CD4-positive, alpha-beta memory T cell (primary cell): ENCODE measurements around the gene CNNM1. TPM values are rescaled to one million over a fixed set of nuclear protein-coding genes. Genes with fewer than 3 reads are reported as not detected.

Source experiments
- CTCF ChIA-PET: fragments of 350-600 bp; sonication (Branson Sonifier 250); formaldehyde crosslinking; loops from one replicate; lab custom pipeline; 2021; ENCODE audit warnings: inconsistent platforms; ENCODE audit not compliant: partially characterized antibody; lab: Charles Lee
- POLR2A ChIA-PET: fragments of 350-600 bp; sonication (Branson Sonifier 250); formaldehyde crosslinking; loops from one replicate; lab custom pipeline; 2021; ENCODE audit not compliant: partially characterized antibody; lab: Charles Lee
- DNase-seq, 5 donors: peaks; one replicate each; pipeline versions ENCODE4 v3.0.0 to v3.0.0-alpha.2; 2020 to 2022; ENCODE audit warnings: mixed read lengths in 1 of 5
- H3K27ac ChIP-seq: one replicate; pipeline ENCODE4 v1.7.0; 2013; ENCODE audit warnings: low read depth, low read length
- H3K27me3 ChIP-seq: 2 replicates; pipeline ENCODE4 v1.7.0; 2013; ENCODE audit warnings: mild to moderate bottlenecking, low read length, moderate library complexity; ENCODE audit not compliant: insufficient read depth
- H3K36me3 ChIP-seq: 2 replicates; pipeline ENCODE4 v1.7.0; 2013; ENCODE audit warnings: mild to moderate bottlenecking, low read length, moderate library complexity; ENCODE audit not compliant: insufficient read depth
- H3K4me1 ChIP-seq: 2 replicates; pipeline ENCODE4 v1.7.0; 2013; ENCODE audit warnings: mild to moderate bottlenecking, low read length, moderate library complexity; ENCODE audit not compliant: insufficient read depth
- H3K4me3 ChIP-seq, 2 donors: one replicate each; pipeline ENCODE4 v1.7.0; 2013; ENCODE audit warnings: low read length in 2 of 2, mild to moderate bottlenecking in 1 of 2
- H3K9me3 ChIP-seq, 2 donors: one replicate each; pipeline ENCODE4 v1.7.0; 2013; ENCODE audit warnings: low read length in 2 of 2, control low read depth in 1 of 2; ENCODE audit not compliant: control insufficient read depth in 1 of 2
- H3K27ac Mint-ChIP-seq, 7 donors: one replicate each; pipeline ENCODE4 v1.8.0; 2020 to 2021; ENCODE audit warnings: mixed read lengths in 7 of 7, mild to moderate bottlenecking in 6 of 7, inconsistent platforms in 3 of 7, moderate library complexity in 3 of 7
- H3K27me3 Mint-ChIP-seq, 2 donors: one replicate each; pipeline ENCODE4 v1.8.0; 2020 to 2021; ENCODE audit warnings: mixed read lengths in 2 of 2
- H3K36me3 Mint-ChIP-seq, 2 donors: one replicate each; pipeline ENCODE4 v1.8.0; 2020 to 2021; ENCODE audit warnings: mixed read lengths in 2 of 2, inconsistent platforms in 1 of 2, mild to moderate bottlenecking in 1 of 2
- H3K4me1 Mint-ChIP-seq, 4 donors: one replicate each; pipeline ENCODE4 v1.8.0; 2020 to 2021; ENCODE audit warnings: mixed read lengths in 4 of 4, mild to moderate bottlenecking in 1 of 4
- H3K4me3 Mint-ChIP-seq, 8 donors: one replicate each; pipeline ENCODE4 v1.8.0; 2020 to 2021; ENCODE audit warnings: mixed read lengths in 8 of 8, mild to moderate bottlenecking in 7 of 8, moderate library complexity in 6 of 8, inconsistent platforms in 3 of 8
- H3K9me3 Mint-ChIP-seq, 8 donors: one replicate each; pipeline ENCODE4 v1.8.0; 2020 to 2021; ENCODE audit warnings: mixed read lengths in 8 of 8, mild to moderate bottlenecking in 5 of 8, inconsistent platforms in 3 of 8, moderate library complexity in 1 of 8
- intact Hi-C: fragments of 100-400 bp; cut with micrococcal nuclease; formaldehyde crosslinking; loops from one replicate; pipeline ENCODE4 v1.15.1; 2023
- polyA plus RNA-seq, 2 donors: library from polyadenylated mRNA; unstranded; fragments of 300-500 nt; fragmentation: Illumina TruSeq; gene quantifications; one replicate each; pipeline ENCODE4 v1.2.3, GENCODE V29; 2021
- total RNA-seq, 2 experiments: library from RNA; stranded (reverse); gene quantifications; one replicate each; pipeline ENCODE4 v1.2.3, GENCODE V29; 2021

CNNM1 gene
- total and polyA plus RNA-seq, 4 experiments from 2014 or later = 0.03 to 0.75 (median 0.47) TPM; not detected in 1

- POLR2A ChIA-PET = no interaction called here
These were observed 81.0 kb downstream of the CNNM1 start for GRCh38 chr10:99410146-99410545.

GRCh38 chr10:99410876-99411275, 81.7 kb downstream of the CNNM1 start:
- H3K36me3 Mint-ChIP-seq = peaks cover 33 to 45% of the 10 kb centered on the region in 2 donors

More at GRCh38 chr10:99410146-99410545, 81.0 kb downstream of the CNNM1 start:
- H3K9me3 Mint-ChIP-seq = peaks cover 0 to 2% (median 0%) of the 10 kb centered on the region in 8 donors
- no peaks in the 10 kb centered on the region for H3K27me3 Mint-ChIP-seq
- DNase-seq = no peak
- H3K4me1 ChIP-seq = no peaks in the 10 kb centered on the region
- no peak overlapping the region for H3K4me3 ChIP-seq
- no peaks in the 10 kb centered on the region for H3K27me3 ChIP-seq
- no peak overlapping the region for H3K4me3 Mint-ChIP-seq
- CTCF ChIA-PET = interaction anchor here (1.6 to 2.5 kb wide), 3 partner anchors 18 to 202 kb away, joined by 3 to 8 read pairs (median 6); no protein-coding TSS in a partner anchor
- intact Hi-C loops = no loop called here
- H3K9me3 ChIP-seq = no peaks in the 10 kb centered on the region
- peaks cover 19% of the 10 kb centered on the region for H3K36me3 ChIP-seq
- H3K4me1 Mint-ChIP-seq = peaks cover 1 to 7% (median 5%) of the 10 kb centered on the region in 4 donors
- H3K36me3 Mint-ChIP-seq = peaks cover 38 to 45% of the 10 kb centered on the region in 2 donors
- no peak overlapping the region for H3K27ac ChIP-seq
- no peak overlapping the region for H3K27ac Mint-ChIP-seq

GRCh38 chr10:99411546-99411945, 82.4 kb downstream of the CNNM1 start:
- intact Hi-C loops = no loop called here
- H3K9me3 Mint-ChIP-seq = peaks cover 0 to 2% (median 0%) of the 10 kb centered on the region in 8 donors
- Histone ChIP-seq H3K36me3 (peaks cover 5% of the 10 kb centered on the region), H3K27me3 (no peaks in the 10 kb centered on the region), H3K4me3 (no peak overlapping the region), H3K9me3 (no peaks in the 10 kb centered on the region), H3K4me1 (no peaks in the 10 kb centered on the region), H3K27ac (no peak overlapping the region)
- DNase-seq = no peak
- H3K27ac Mint-ChIP-seq = no peak overlapping the region
- ChIA-PET CTCF (interaction anchor here (1.5 kb wide), 1 partner anchor 24 kb away, joined by 6 read pairs; no protein-coding TSS in a partner anchor), POLR2A (no interaction called here)
- H3K4me3 Mint-ChIP-seq = no peak overlapping the region
- peaks cover 33 to 45% of the 10 kb centered on the region in 2 donors for H3K36me3 Mint-ChIP-seq
- no peaks in the 10 kb centered on the region for H3K27me3 Mint-ChIP-seq
- peaks cover 1 to 18% (median 8%) of the 10 kb centered on the region in 4 donors for H3K4me1 Mint-ChIP-seq

More at GRCh38 chr10:99410876-99411275, 81.7 kb downstream of the CNNM1 start:
- no peaks in the 10 kb centered on the region for H3K27me3 Mint-ChIP-seq
- peaks cover 1 to 12% (median 7%) of the 10 kb centered on the region in 4 donors for H3K4me1 Mint-ChIP-seq
- Histone ChIP-seq H3K27me3 (no peaks in the 10 kb centered on the region), H3K9me3 (no peaks in the 10 kb centered on the region), H3K27ac (no peak overlapping the region), H3K4me3 (no peak overlapping the region), H3K4me1 (no peaks in the 10 kb centered on the region), H3K36me3 (peaks cover 12% of the 10 kb centered on the region)
- DNase-seq = no peak
- CTCF ChIA-PET = no interaction called here
- no peak overlapping the region for H3K27ac Mint-ChIP-seq
- H3K4me3 Mint-ChIP-seq = no peak overlapping the region
- POLR2A ChIA-PET = no interaction called here
- intact Hi-C loops = no loop called here
- peaks cover 0 to 2% (median 0%) of the 10 kb centered on the region in 8 donors for H3K9me3 Mint-ChIP-seq

- H3K9me3 ChIP-seq = no peaks in the 10 kb centered on the region
- Mint-ChIP-seq H3K4me1 (peaks cover 1 to 18% (median 8%) of the 10 kb centered on the region in 4 donors), H3K27me3 (no peaks in the 10 kb centered on the region), H3K36me3 (peaks cover 28 to 40% of the 10 kb centered on the region in 2 donors), H3K27ac (no peak overlapping the region), H3K4me3 (no peak overlapping the region), H3K9me3 (peaks cover 0 to 2% (median 0%) of the 10 kb centered on the region in 8 donors)
- CTCF ChIA-PET = interaction anchor here (1.5 kb wide), 1 partner anchor 24 kb away, joined by 6 read pairs; no protein-coding TSS in a partner anchor
- no peaks in the 10 kb centered on the region for H3K4me1 ChIP-seq
- H3K27me3 ChIP-seq = no peaks in the 10 kb centered on the region
- intact Hi-C loops = no loop called here
- POLR2A ChIA-PET = no interaction called here
- no peak overlapping the region for H3K4me3 ChIP-seq
- no peak for DNase-seq
- H3K27ac ChIP-seq = no peak overlapping the region
- peaks cover 4% of the 10 kb centered on the region for H3K36me3 ChIP-seq
These were observed 82.9 kb downstream of the CNNM1 start for GRCh38 chr10:99412099-99412498.

GRCh38 chr10:99418910-99419624, 89.9 kb downstream of the CNNM1 start:
- intact Hi-C loops = no loop called here
- H3K27ac Mint-ChIP-seq = no peak overlapping the region
- CTCF ChIA-PET = interaction anchor here (1.4 to 2.2 kb wide), 2 partner anchors 17 to 26 kb away, joined by 4 to 5 read pairs; no protein-coding TSS in a partner anchor

GRCh38 chr10:99419688-99420087, 90.5 kb downstream of the CNNM1 start:
- Histone ChIP-seq H3K4me1 (no peaks in the 10 kb centered on the region), H3K9me3 (no peaks in the 10 kb centered on the region), H3K4me3 (no peak overlapping the region), H3K27me3 (no peaks in the 10 kb centered on the region), H3K36me3 (peaks cover 7% of the 10 kb centered on the region), H3K27ac (no peak overlapping the region)
- DNase-seq = no peak
- H3K27me3 Mint-ChIP-seq = no peaks in the 10 kb centered on the region
- H3K36me3 Mint-ChIP-seq = peaks cover 47 to 61% of the 10 kb centered on the region in 2 donors
- ChIA-PET CTCF (interaction anchor here (1.4 to 2.2 kb wide), 2 partner anchors 16 to 27 kb away, joined by 4 to 5 read pairs; no protein-coding TSS in a partner anchor), POLR2A (no interaction called here)
- peaks cover under 1 to 16% (median 6%) of the 10 kb centered on the region in 4 donors for H3K4me1 Mint-ChIP-seq
- H3K4me3 Mint-ChIP-seq = no peak overlapping the region
- intact Hi-C loops = no loop called here
- H3K9me3 Mint-ChIP-seq = peaks cover 0 to 2% (median 0%) of the 10 kb centered on the region in 8 donors
- H3K27ac Mint-ChIP-seq = no peak overlapping the region

More at GRCh38 chr10:99418910-99419624, 89.9 kb downstream of the CNNM1 start:
- Histone ChIP-seq H3K27me3 (no peaks in the 10 kb centered on the region), H3K27ac (no peak overlapping the region), H3K36me3 (peaks cover 7% of the 10 kb centered on the region), H3K4me1 (no peaks in the 10 kb centered on the region), H3K4me3 (no peak overlapping the region), H3K9me3 (no peaks in the 10 kb centered on the region)
- no peak for DNase-seq
- peaks cover 0 to 3% (median 0%) of the 10 kb centered on the region in 8 donors for H3K9me3 Mint-ChIP-seq
- POLR2A ChIA-PET = no interaction called here
- H3K4me1 Mint-ChIP-seq = peaks cover 3 to 16% (median 10%) of the 10 kb centered on the region in 4 donors
- no peaks in the 10 kb centered on the region for H3K27me3 Mint-ChIP-seq
- peaks cover 46 to 66% of the 10 kb centered on the region in 2 donors for H3K36me3 Mint-ChIP-seq
- H3K4me3 Mint-ChIP-seq = no peak overlapping the region

- Mint-ChIP-seq H3K36me3 (peaks cover 45 to 57% of the 10 kb centered on the region in 2 donors), H3K27ac (no peak overlapping the region), H3K9me3 (peaks cover 0 to 2% (median 0%) of the 10 kb centered on the region in 8 donors), H3K4me3 (no peak overlapping the region), H3K27me3 (no peaks in the 10 kb centered on the region), H3K4me1 (peaks cover 0 to 6% (median 4%) of the 10 kb centered on the region in 4 donors)
- DNase-seq = no peak
- no peaks in the 10 kb centered on the region for H3K4me1 ChIP-seq
- H3K9me3 ChIP-seq = no peaks in the 10 kb centered on the region
- intact Hi-C loops = no loop called here
- no peak overlapping the region for H3K27ac ChIP-seq
- no peak overlapping the region for H3K4me3 ChIP-seq
- no peaks in the 10 kb centered on the region for H3K27me3 ChIP-seq
- CTCF ChIA-PET = no interaction called here
- peaks cover 7% of the 10 kb centered on the region for H3K36me3 ChIP-seq
- POLR2A ChIA-PET = no interaction called here
These were observed 92.1 kb downstream of the CNNM1 start for GRCh38 chr10:99421233-99421739.
